Measurements from ENCODE around the gene TXNDC16.
"Not testable (repeated sequence)": the region's sequence is repeated elsewhere in the genome, so short reads cannot be mapped to it uniquely, and the experiment has no call there.

TXNDC16 gene

GRCh38 chr14:52538623-52539022, 13.7 kb downstream of the TXNDC16 start:
- no peak for DNase-seq

DNA sequence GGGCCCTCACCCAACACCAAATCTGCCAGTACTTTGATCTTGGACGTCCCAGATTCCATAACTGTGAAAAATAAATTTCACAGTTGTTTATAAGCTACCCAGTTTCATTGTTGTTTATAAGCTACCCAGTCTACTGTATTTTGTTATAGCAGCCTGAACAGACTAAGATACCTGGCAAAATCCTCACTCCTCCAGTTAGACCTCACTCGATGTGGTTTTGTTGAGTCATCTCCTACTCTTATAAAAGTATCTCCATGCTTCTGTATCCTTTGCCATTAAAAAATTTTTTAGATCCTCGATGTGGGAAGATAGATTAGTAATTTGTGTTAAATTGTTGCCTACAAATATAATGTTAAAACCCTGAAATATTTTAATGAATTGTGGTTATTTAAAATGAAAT, 16.0 kb downstream of the TXNDC16 start:
- no peak for DNase-seq

- no peak for DNase-seq
These were observed 20.8 kb downstream of the TXNDC16 start for GRCh38 chr14:52531481-52531880.

DNA sequence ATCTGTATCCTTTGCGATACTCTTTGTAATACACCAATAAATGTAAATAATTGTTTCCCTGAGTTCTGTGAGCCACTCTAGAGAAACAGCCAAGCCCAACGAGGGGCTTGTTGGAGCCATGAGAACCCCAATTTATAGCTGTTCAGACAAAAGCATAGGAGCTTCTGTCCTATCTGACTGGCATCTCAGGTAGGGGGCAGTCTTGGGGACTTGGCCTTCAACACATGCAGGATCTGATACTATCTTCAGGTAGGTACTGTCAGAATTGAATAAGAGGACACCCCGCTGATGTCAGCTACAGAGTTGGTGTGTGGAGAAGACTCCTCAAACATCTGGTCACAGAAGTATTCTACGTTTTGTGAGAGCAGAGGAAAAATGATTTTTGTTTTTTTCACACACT, 25.3 kb downstream of the TXNDC16 start:
- DNase-seq = no peak

GRCh38 chr14:52522581-52523345, 29.5 kb downstream of the TXNDC16 start:
- DNase-seq = no peak

- no peak for DNase-seq
These were observed 30.3 kb downstream of the TXNDC16 start for GRCh38 chr14:52522033-52522432.

DNA sequence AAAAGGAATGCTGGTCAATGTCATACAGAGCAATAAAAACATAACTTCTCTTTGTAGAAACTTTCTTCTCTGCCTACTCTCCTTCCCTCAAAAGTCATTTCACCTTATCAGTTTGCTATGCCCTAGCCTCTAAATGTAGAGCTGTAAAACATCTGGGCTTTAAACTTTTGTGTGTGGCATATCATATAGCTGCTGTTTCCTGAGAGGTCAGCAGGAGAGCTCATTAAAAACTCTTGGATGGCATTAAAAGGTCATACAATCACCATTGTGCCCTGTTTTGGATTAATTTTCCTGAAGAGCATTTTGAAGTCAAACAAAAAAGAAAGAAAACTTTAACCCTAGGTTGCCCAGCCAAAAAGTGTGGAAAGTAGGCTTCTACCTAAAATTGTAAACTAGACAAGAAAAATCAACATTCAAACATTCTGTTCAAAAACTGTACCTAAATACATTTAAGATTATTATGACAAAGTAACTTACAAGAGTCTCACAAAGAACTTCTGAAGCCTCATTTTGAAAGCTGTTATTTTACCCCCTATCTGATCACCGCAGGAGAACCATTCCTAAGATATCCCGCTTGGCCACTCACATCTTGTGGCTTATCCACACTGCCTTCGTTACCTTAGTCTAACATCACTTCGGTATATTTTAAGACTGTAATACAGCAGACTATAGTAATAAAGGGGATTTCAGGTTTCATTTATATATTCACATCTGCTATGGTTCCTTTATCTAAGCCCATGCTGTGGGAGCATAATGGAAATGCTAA, 38.1 kb downstream of the TXNDC16 start:
- DNase-seq = no peak

GRCh38 chr14:52513249-52513648, 39.1 kb downstream of the TXNDC16 start:
- DNase-seq = no peak

DNA sequence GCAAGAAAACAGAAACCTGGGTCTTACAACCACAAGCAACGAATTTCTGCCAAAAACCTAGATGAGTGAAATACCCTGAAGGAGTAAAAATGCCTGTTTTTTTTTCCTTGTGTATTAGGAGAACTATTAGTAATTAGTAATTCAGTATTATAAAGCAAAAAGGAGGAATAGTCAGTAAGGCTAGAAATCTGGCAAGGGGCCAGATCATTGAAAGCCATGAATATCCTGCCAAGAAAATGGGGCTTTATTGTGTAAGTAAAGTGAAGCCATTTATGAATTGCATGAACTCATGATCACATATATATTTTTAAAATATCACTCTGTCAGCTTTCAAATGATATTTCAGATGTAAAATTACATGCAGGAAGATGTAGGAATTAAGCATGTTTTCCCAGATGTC, 57.9 kb downstream of the TXNDC16 start:
- no peak for DNase-seq

- no peak for DNase-seq
These were observed 66.8 kb downstream of the TXNDC16 start for GRCh38 chr14:52485350-52485960.

- no peak for DNase-seq
These were observed 70.4 kb downstream of the TXNDC16 start for GRCh38 chr14:52481864-52482263.

- DNase-seq = no peak
These were observed 78.7 kb downstream of the TXNDC16 start for GRCh38 chr14:52473557-52473956.

DNA sequence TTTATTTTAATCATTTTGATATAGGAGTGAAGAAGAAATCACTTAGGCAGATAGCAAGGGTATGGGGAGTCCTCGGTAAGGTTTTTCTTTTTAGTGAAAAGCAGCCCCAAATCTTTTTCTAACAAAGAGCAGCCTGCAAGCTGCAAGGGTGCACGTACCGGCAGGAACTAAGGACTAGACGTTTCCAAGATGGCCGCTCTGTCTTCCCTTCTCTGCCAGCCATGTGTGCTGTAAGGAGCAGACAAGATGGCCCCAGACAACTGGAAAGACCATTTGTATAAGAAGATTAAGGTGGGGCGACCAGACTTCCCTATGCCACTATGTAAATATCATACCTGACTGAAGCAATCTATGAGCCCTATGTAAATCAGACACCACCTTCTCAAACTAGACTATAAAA, 79.6 kb downstream of the TXNDC16 start:
- no peak for DNase-seq

- not testable (repeated sequence) for DNase-seq
These were observed 80.1 kb downstream of the TXNDC16 start for GRCh38 chr14:52472251-52472650.

GRCh38 chr14:52467515-52468266, 84.6 kb downstream of the TXNDC16 start:
- no peak for DNase-seq

DNA sequence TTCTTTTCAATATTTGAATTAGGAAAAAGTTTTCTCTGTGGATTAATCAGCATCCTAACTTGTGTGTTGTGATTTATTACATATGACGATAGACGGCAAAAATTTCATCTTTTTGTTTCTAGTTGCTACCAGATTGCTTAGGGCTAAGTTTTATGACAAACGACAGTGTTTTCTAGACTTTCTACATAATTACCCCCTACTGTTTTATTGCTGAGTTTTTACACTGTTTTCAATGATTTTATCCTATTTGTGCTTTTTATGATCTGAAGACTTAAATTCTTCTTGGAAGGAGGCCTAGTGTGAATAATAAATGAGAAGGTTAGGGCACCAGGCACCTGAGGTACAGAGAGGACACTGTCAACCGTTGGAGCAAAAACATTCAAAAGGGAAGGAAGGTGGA, 88.1 kb downstream of the TXNDC16 start:
- no peak for DNase-seq

- no peak for DNase-seq
These were observed 88.9 kb downstream of the TXNDC16 start for GRCh38 chr14:52463375-52463774.

DNA sequence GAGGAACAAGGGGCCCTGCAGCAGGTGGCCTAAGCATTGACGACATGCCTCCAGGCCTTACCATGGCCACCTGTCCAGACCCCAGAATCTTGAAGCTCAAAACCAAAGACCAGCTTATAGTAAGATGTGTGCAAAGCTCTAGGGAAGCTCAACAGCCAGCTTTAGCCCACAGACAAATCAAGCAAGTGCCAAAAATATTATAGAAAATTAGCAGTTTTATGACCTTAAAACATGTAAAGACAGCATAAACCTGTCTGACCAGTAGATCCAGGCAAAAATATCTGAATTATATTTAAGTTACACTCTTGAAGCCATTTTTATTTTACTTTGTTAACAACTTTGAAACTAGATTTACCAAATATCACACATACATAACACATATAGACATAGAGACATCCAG, 90.6 kb downstream of the TXNDC16 start:
- no peak for DNase-seq

DNA sequence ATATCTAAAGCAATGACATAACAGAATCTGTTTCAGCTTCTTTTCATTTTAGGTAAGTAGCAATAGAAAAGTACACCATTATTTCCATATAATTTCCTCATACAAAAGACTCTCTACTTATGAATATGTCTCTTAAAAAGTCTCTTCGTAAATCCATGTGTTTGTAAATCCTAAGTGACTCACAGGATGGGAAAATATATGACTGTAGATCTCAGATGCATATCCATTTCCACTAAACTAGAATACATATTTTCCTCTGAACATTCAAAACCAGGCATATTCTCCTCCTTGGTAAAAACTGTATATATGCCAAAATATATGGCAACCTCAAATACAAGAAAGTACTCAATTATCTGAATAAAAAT, 93.6 kb downstream of the TXNDC16 start:
- no peak for DNase-seq

GRCh38 chr14:52457411-52457810, 94.9 kb downstream of the TXNDC16 start:
- DNase-seq = no peak

DNA sequence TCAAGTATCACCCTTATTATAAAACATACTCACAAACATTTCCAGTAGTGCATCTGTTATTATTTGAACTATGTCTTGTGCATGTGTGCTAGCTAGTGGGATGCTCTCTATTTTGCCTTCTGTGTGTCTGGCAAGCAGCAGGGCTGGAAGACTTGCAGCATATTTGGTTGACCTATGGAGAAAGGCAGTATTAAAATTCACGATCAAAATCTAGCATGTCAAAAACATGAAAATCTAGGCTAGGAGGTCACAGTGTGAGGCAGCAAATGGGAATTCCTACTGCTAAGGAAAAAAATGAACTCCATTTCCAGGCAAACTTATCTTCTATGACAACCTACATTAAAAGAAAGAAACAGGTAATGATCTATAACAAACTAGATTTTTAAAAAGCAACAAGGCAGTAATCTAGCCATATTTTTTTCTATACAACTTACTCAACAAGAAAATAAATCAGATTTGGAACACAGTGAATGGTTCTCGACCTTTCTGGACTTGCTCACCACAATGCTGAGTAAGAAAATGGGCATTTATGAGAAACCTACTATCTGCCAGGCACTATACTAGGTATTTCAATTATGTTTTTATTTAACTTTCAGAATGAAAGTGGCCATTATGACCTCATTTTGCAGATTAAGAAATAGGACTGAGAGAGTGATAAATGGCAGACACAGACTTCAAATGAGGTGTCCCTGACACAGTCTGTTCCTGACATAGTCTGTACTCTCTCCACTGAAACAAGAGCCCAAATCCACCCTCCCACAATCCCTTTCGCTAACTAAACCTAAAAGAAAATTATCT, 96.8 kb downstream of the TXNDC16 start:
- DNase-seq = no peak

- no peak for DNase-seq
These were observed 105.1 kb downstream of the TXNDC16 start for GRCh38 chr14:52447236-52447635.

DNA sequence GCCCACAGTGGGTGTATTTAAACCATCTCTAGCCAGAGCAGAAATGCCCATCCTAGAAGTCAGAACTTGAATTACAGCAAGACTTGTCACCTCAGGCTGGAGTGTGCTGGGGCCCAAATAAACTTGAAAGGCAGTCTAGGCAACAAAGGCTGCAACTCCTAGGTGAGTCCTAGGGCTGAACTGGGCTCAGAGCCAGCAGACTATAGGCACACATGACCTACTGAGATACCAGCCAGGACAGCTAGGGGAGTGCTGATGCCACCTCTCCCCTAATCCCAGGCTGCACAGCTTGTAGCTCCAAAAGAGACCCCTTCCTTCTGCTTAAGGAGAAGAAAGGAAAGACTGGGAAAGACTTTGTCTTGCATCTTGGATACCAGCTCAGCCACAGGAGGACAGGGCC, 106.0 kb downstream of the TXNDC16 start:
- DNase-seq = no peak
